GM19240 (cell line): ENCODE measurements around the gene SHE.
"Not testable (repeated sequence)": the region's sequence is repeated elsewhere in the genome, so short reads cannot be mapped to it uniquely, and the experiment has no call there.

Experiments
- DNase-seq: peaks from one replicate; pipeline ENCODE4 v3.0.0; 2011; ENCODE audit warnings: low spot score; ENCODE audit not compliant: insufficient read length

Gene SHE

GRCh38 chr1:154514066-154514553 lies 11.9 kb upstream of the SHE start:
- no peak for DNase-seq

GRCh38 chr1:154512760-154513159 lies 10.5 kb upstream of the SHE start:
- DNase-seq: no peak

GRCh38 chr1:154503898-154504297 lies 1.7 kb upstream of the SHE start:
- no peak for DNase-seq

- no peak for DNase-seq
These were observed 518 bp upstream of the SHE start for GRCh38 chr1:154502744-154503115.

- no peak for DNase-seq
These were observed 668 bp downstream of the SHE start for GRCh38 chr1:154501423-154502065.

GRCh38 chr1:154500533-154500932 lies 1.7 kb downstream of the SHE start:
- no peak for DNase-seq

- no peak for DNase-seq
These were observed 2.8 kb downstream of the SHE start for GRCh38 chr1:154499446-154499845.

- no peak for DNase-seq
These were observed 5.0 kb downstream of the SHE start for GRCh38 chr1:154497026-154497806.

- DNase-seq: no peak
These were observed 5.8 kb downstream of the SHE start for GRCh38 chr1:154496383-154496782.

- DNase-seq: no peak
These were observed 6.5 kb downstream of the SHE start for GRCh38 chr1:154495496-154496273.

GRCh38 chr1:154493276-154493675 lies 8.9 kb downstream of the SHE start:
- DNase-seq: no peak

GRCh38 chr1:154492115-154492514 lies 10.1 kb downstream of the SHE start:
- DNase-seq: no peak

- DNase-seq: no peak
These were observed 11.9 kb downstream of the SHE start for GRCh38 chr1:154490317-154490716.

- DNase-seq: no peak
These were observed 12.4 kb downstream of the SHE start for GRCh38 chr1:154489695-154490274.

- no peak for DNase-seq
These were observed 13.3 kb downstream of the SHE start for GRCh38 chr1:154488922-154489321.

GRCh38 chr1:154486756-154487155 lies 15.5 kb downstream of the SHE start:
- not testable (repeated sequence) for DNase-seq

- no peak for DNase-seq
These were observed 16.2 kb downstream of the SHE start for GRCh38 chr1:154485910-154486496.

- DNase-seq: no peak
These were observed 17.1 kb downstream of the SHE start for GRCh38 chr1:154485106-154485505.

GRCh38 chr1:154483941-154484803 lies 18.0 kb downstream of the SHE start:
- no peak for DNase-seq

GRCh38 chr1:154481053-154481452 lies 21.2 kb downstream of the SHE start:
- no peak for DNase-seq
